HCT116 (cell line): ENCODE results near the gene AACS. TPM values are rescaled to one million over a fixed set of nuclear protein-coding genes. Genes with fewer than 3 reads are reported as not detected.

Experiments
- ATAC-seq: fragments of 200-7000 bp; cut with Tn5 transposase; 2 replicates; pipeline ENCODE4 v1.9.1; 2020; ENCODE audit warnings: mild to moderate bottlenecking, moderate library complexity
- BruUV-seq: library from RNA; stranded (reverse); fragments of 400-500 nt; replicated peaks from 2 replicates; lab custom pipeline; 2021; lab: Mats Ljungman, UMichigan
- CTCF ChIA-PET: fragments of 300-600 bp; sonication (Branson Sonifier 250); formaldehyde crosslinking; loops from one replicate; lab custom pipeline; 2021; ENCODE audit warnings: antibody characterized with exemption; lab: Charles Lee
- POLR2A ChIA-PET: fragments of 300-600, 350-600 bp; sonication (Branson Sonifier 250); formaldehyde crosslinking; loops from one replicate; lab custom pipeline; 2021; ENCODE audit warnings: antibody characterized with exemption; lab: Charles Lee
- RAD21 ChIA-PET, 2 experiments: fragments of 300-600 bp; sonication (Branson Sonifier 250); formaldehyde crosslinking; loops; one replicate each; lab custom pipeline; 2023; ENCODE audit warnings: low total read pairs in 2 of 2; ENCODE audit not compliant: uncharacterized antibody in 2 of 2, unreplicated experiment in 2 of 2, low non-redundant PET in 1 of 2; lab: Charles Lee
- DNase-seq: peaks from one replicate; pipeline ENCODE4 v3.0.0-alpha.2; 2010; ENCODE audit warnings: low read depth, low spot score
- H2AFZ ChIP-seq: fragments of 200-600 bp; shearing (Covaris generic), sonication (generic); 2 replicates; pipeline ENCODE4 v1.6.1; 2017; ENCODE audit warnings: low read depth, mixed run types, mixed read lengths, antibody characterized with exemption, low read length; ENCODE audit not compliant: poor library complexity, severe bottlenecking
- H3K27ac ChIP-seq: 2 replicates; pipeline ENCODE4 v1.5.1; 2012; ENCODE audit warnings: low read depth, low read length
- H3K27me3 ChIP-seq: fragments of 200-600 bp; sonication (generic); 2 replicates; pipeline ENCODE4 v1.6.1; 2016; ENCODE audit warnings: mixed run types, low read length, mixed read lengths; ENCODE audit not compliant: insufficient read depth
- H3K36me3 ChIP-seq, 2 experiments: fragments of 200-500 bp in 1 of 2; fragments of 200-600 bp in 1 of 2; sonication (Bioruptor generic) in 1 of 2; sonication (generic) in 1 of 2; 2 replicates each; pipeline versions ENCODE4 v1.5.1 to v1.6.1; 2014 to 2016; ENCODE audit warnings: low read length in 2 of 2, inconsistent platforms in 1 of 2, mixed read lengths in 1 of 2, mixed run types in 1 of 2; ENCODE audit not compliant: insufficient read depth in 2 of 2, control insufficient read depth in 1 of 2
- H3K4me1 ChIP-seq, 2 experiments: fragments of 200-600 bp in 1 of 2; sonication (generic) in 1 of 2; 2 replicates each; pipeline versions ENCODE4 v1.5.1 to v1.6.1; 2012 to 2017; ENCODE audit warnings: low read length in 2 of 2, inconsistent platforms in 1 of 2, mild to moderate bottlenecking in 1 of 2, mixed read lengths in 1 of 2, mixed run types in 1 of 2, moderate library complexity in 1 of 2; ENCODE audit not compliant: insufficient read depth in 2 of 2, control insufficient read depth in 1 of 2
- H3K4me2 ChIP-seq: fragments of 200-600 bp; sonication (generic); 2 replicates; pipeline ENCODE4 v1.6.1; 2017; ENCODE audit warnings: mixed run types, low read length, mixed read lengths
- H3K4me3 ChIP-seq, 2 experiments: fragments of 200-600 bp in 1 of 2; sonication (generic) in 1 of 2; replicated peaks in 1 of 2; 2 replicates each; pipeline ENCODE4 v1.5.1; 2011 to 2016; ENCODE audit warnings: low read length in 2 of 2, control low read depth in 1 of 2, low read depth in 1 of 2, mild to moderate bottlenecking in 1 of 2, mixed read lengths in 1 of 2, mixed run types in 1 of 2
- H3K79me2 ChIP-seq: fragments of 200-600 bp; sonication (generic); 2 replicates; pipeline ENCODE4 v1.6.1; 2017; ENCODE audit warnings: mild to moderate bottlenecking, mixed run types, low read length, moderate library complexity, mixed read lengths; ENCODE audit not compliant: insufficient read depth
- H3K9ac ChIP-seq: fragments of 200-600 bp; sonication (generic); 2 replicates; pipeline ENCODE4 v1.6.1; 2016; ENCODE audit warnings: low read length, mixed read lengths
- H3K9me2 ChIP-seq: fragments of 200-600 bp; sonication (generic), shearing (Covaris generic); 2 replicates; pipeline ENCODE4 v1.6.1; 2017; ENCODE audit warnings: mixed run types, mild to moderate bottlenecking, moderate library complexity; ENCODE audit not compliant: insufficient read depth
- H3K9me3 ChIP-seq, 2 experiments: fragments of 200-500 bp in 1 of 2; fragments of 200-600 bp in 1 of 2; sonication (Bioruptor generic) in 1 of 2; sonication (generic) in 1 of 2; 2 replicates each; pipeline ENCODE4 v1.6.1; 2014 to 2017; ENCODE audit warnings: low read length in 2 of 2, mixed read lengths in 2 of 2, inconsistent platforms in 1 of 2, low read depth in 1 of 2, mild to moderate bottlenecking in 1 of 2, mixed run types in 1 of 2, moderate library complexity in 1 of 2; ENCODE audit not compliant: control insufficient read depth in 1 of 2, insufficient read depth in 1 of 2
- H4K20me1 ChIP-seq: fragments of 200-600 bp; sonication (generic), shearing (Covaris generic); 2 replicates; pipeline ENCODE4 v1.6.1; 2017; ENCODE audit warnings: mixed run types, mild to moderate bottlenecking, moderate library complexity; ENCODE audit not compliant: insufficient read depth
- CBX3 ChIP-seq: IDR thresholded peaks from 2 replicates; pipeline ENCODE4 v1.6.1; 2012; ENCODE audit warnings: low read depth
- CEBPB ChIP-seq: IDR thresholded peaks from 2 replicates; pipeline ENCODE4 v1.6.1; 2012; ENCODE audit warnings: low read depth
- CTCF ChIP-seq, 3 experiments: fragments of 200-600 bp in 1 of 3; sonication (generic) in 1 of 3; IDR thresholded peaks in 2 of 3; conservative IDR thresholded peaks in 1 of 3; 2 replicates each; pipeline ENCODE4 v1.5.1; 2012 to 2017; ENCODE audit warnings: low read depth in 2 of 3, low read length in 2 of 3, antibody characterized with exemption in 1 of 3, borderline replicate concordance in 1 of 3, control low read depth in 1 of 3, mild to moderate bottlenecking in 1 of 3, mixed read lengths in 1 of 3, mixed run types in 1 of 3, moderate library complexity in 1 of 3; ENCODE audit not compliant: insufficient read depth in 1 of 3
- EGR1 ChIP-seq: IDR thresholded peaks from 2 replicates; pipeline ENCODE4 v1.6.1; 2012; ENCODE audit warnings: low read depth
- ELF1 ChIP-seq: IDR thresholded peaks from 2 replicates; pipeline ENCODE4 v1.6.1; 2012; ENCODE audit warnings: low read depth, borderline replicate concordance
- EZH2 ChIP-seq: fragments of 200-600 bp; sonication (generic); IDR thresholded peaks from 2 replicates; pipeline ENCODE4 v1.6.1; 2017; ENCODE audit warnings: antibody characterized with exemption, mixed run types
- EZH2phosphoT487 ChIP-seq: fragments of 200-600 bp; IDR thresholded peaks from 2 replicates; pipeline ENCODE4 v1.6.1; 2018; ENCODE audit warnings: antibody characterized with exemption, borderline replicate concordance
- FOSL1 ChIP-seq: IDR thresholded peaks from 2 replicates; pipeline ENCODE4 v1.6.1; 2012; ENCODE audit warnings: low read depth
- JUND ChIP-seq: IDR thresholded peaks from 2 replicates; pipeline ENCODE4 v1.6.1; 2012
- POLR2A ChIP-seq: IDR thresholded peaks from 2 replicates; pipeline ENCODE4 v1.7.0; 2011; ENCODE audit warnings: borderline replicate concordance; ENCODE audit not compliant: insufficient read depth, insufficient read length; ENCODE audit errors: extremely low read depth
- POLR2AphosphoS5 ChIP-seq: IDR thresholded peaks from 2 replicates; pipeline ENCODE4 v1.6.1; 2011; ENCODE audit warnings: mild to moderate bottlenecking, low read depth, low read length, moderate library complexity
- SP1 ChIP-seq: IDR thresholded peaks from 2 replicates; pipeline ENCODE4 v1.6.1; 2012; ENCODE audit warnings: low read depth
- SRF ChIP-seq: IDR thresholded peaks from 2 replicates; pipeline ENCODE4 v1.6.1; 2012; ENCODE audit warnings: low read depth
- TCF7L2 ChIP-seq: IDR thresholded peaks from 2 replicates; pipeline ENCODE4 v1.7.0; 2011; ENCODE audit warnings: borderline replicate concordance, inconsistent platforms; ENCODE audit not compliant: insufficient read depth, insufficient read length; ENCODE audit errors: extremely low read depth
- ZBTB33 ChIP-seq: IDR thresholded peaks from 2 replicates; pipeline ENCODE4 v1.6.1; 2011; ENCODE audit warnings: mild to moderate bottlenecking, low read length, moderate library complexity; ENCODE audit not compliant: insufficient replicate concordance; ENCODE audit errors: extremely low read depth
- ZFX ChIP-seq: fragments of 450-650 bp; IDR thresholded peaks from 2 replicates; pipeline ENCODE4 v1.6.1; 2017
- ZNF274 ChIP-seq: fragments of 200-500 bp; sonication (Bioruptor generic); IDR thresholded peaks from 2 replicates; pipeline ENCODE4 v1.6.1; 2014; ENCODE audit warnings: mild to moderate bottlenecking, low read depth, low read length, inconsistent platforms
- intact Hi-C: fragments of 100-400 bp; cut with micrococcal nuclease; formaldehyde crosslinking; loops from 2 replicates; pipeline ENCODE4 v1.10.0; 2022
- total RNA-seq: library from RNA; stranded (reverse); gene quantifications from one replicate; pipeline ENCODE4 v1.2.1, GENCODE V29; 2021; ENCODE audit not compliant: unreplicated experiment
- TF ChIP-seq, protein P1 (sequence below): IDR thresholded peaks from 2 replicates; pipeline ENCODE4 v1.6.1; 2012; ENCODE audit warnings: low read depth
- TF ChIP-seq, protein P2 (sequence below): IDR thresholded peaks from 2 replicates; pipeline ENCODE4 v1.6.1; 2012

The AACS gene
- total RNA-seq, 1 experiment from 2014 or later, result 16.0 TPM

DNA sequence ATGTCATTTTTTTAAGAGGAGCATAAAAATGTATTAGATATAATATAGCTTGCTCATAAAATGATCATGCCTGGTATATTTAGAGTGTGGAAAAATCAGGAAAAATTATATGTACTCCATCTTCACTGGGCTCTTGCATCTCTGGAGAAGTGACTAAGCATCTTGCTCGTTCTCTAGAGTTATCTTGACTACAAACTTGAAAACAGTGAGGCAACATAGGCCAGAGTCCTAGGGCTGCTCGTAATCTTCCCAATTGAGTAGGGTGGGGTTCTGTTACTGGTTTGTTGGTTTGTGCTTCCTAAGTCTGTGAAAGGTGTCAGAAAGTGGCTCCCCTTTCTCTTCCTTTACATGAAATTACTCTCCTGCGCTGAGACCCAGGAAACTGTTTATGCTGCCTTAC, 46.2 kb downstream of the AACS start:
- peaks cover 2 to 11% of the 10 kb centered on the region in 2 experiments; a peak in 2 of 4 replicates for H3K36me3 ChIP-seq

More for the DNA sequence above, 46.2 kb downstream of the AACS start:
- Histone ChIP-seq H3K27me3 (no peaks in the 10 kb centered on the region), H2AFZ (no peak overlapping the region), H3K27ac (no peak overlapping the region), H3K4me1 (no peaks in the 10 kb centered on the region)
- intact Hi-C loops, result no loop called here
- TF ChIP-seq, protein P1, sequence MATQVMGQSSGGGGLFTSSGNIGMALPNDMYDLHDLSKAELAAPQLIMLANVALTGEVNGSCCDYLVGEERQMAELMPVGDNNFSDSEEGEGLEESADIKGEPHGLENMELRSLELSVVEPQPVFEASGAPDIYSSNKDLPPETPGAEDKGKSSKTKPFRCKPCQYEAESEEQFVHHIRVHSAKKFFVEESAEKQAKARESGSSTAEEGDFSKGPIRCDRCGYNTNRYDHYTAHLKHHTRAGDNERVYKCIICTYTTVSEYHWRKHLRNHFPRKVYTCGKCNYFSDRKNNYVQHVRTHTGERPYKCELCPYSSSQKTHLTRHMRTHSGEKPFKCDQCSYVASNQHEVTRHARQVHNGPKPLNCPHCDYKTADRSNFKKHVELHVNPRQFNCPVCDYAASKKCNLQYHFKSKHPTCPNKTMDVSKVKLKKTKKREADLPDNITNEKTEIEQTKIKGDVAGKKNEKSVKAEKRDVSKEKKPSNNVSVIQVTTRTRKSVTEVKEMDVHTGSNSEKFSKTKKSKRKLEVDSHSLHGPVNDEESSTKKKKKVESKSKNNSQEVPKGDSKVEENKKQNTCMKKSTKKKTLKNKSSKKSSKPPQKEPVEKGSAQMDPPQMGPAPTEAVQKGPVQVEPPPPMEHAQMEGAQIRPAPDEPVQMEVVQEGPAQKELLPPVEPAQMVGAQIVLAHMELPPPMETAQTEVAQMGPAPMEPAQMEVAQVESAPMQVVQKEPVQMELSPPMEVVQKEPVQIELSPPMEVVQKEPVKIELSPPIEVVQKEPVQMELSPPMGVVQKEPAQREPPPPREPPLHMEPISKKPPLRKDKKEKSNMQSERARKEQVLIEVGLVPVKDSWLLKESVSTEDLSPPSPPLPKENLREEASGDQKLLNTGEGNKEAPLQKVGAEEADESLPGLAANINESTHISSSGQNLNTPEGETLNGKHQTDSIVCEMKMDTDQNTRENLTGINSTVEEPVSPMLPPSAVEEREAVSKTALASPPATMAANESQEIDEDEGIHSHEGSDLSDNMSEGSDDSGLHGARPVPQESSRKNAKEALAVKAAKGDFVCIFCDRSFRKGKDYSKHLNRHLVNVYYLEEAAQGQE, result no peak
- no peak for TF ChIP-seq CTCF (IDR thresholded peaks at IDR 0.05 in 2 of 3, conservative IDR thresholded peaks at IDR 0.05 in 1 of 3; ENCODE audit: borderline replicate concordance in 1 of 3, insufficient read depth in 1 of 3, low read depth in 2 of 3, low read length in 2 of 3)
- no peak for TF ChIP-seq ELF1
- no peak for TF ChIP-seq JUND
- no peak for TF ChIP-seq TCF7L2
- no peak for TF ChIP-seq CEBPB
- no peak for TF ChIP-seq ZBTB33
- no peak for TF ChIP-seq POLR2AphosphoS5
- no peak for TF ChIP-seq ZFX
- no peak for TF ChIP-seq EZH2phosphoT487
- TF ChIP-seq ZNF274, result no peak
- TF ChIP-seq EZH2, result no peak
- no peak for TF ChIP-seq CBX3
- TF ChIP-seq POLR2A, result no peak
- TF ChIP-seq SRF, result no peak
- TF ChIP-seq SP1, result no peak
- TF ChIP-seq, protein P2, sequence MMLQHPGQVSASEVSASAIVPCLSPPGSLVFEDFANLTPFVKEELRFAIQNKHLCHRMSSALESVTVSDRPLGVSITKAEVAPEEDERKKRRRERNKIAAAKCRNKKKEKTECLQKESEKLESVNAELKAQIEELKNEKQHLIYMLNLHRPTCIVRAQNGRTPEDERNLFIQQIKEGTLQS, result no peak
- TF ChIP-seq FOSL1, result no peak
- TF ChIP-seq EGR1, result no peak
- TF ChIP-seq, all 23 proteins: peak for 0
- H3K4me2 ChIP-seq, result no peak overlapping the region
- CTCF ChIA-PET, result no interaction called here
- BruUV-seq, result no TSS peak
- H4K20me1 ChIP-seq, result no peaks in the 10 kb centered on the region
- DNase-seq, result no peak
- no peaks in the 10 kb centered on the region for H3K9me2 ChIP-seq
- no peak overlapping the region for H3K4me3 ChIP-seq
- no peak for ATAC-seq
- no peaks in the 10 kb centered on the region for H3K9me3 ChIP-seq
- no peak overlapping the region for H3K9ac ChIP-seq
- no peaks in the 10 kb centered on the region for H3K79me2 ChIP-seq
- RAD21 ChIA-PET, result no interaction called here
- POLR2A ChIA-PET, result no interaction called here
